ENCODE data around the gene PARD3.

DNA sequence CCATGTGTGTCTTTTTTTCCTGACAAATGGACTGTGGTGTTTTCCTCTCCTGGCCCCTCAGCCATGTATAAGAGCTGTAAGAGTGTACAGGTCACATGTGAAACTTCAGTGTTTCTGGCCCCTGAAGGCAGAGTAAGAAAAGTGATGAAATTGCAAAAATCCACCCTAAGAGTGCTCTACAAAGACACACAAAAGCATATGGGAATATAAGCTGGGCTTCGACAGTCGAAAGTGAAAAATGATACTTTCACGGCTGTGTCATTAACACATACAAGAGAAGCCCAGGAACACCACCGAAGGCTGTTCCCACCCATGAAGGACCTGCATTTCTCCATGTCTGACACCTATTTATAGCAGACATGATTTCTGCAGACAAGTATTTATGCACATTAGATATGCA is 192.2 kb downstream of the PARD3 start:
- TF ChIP-seq, protein P1, sequence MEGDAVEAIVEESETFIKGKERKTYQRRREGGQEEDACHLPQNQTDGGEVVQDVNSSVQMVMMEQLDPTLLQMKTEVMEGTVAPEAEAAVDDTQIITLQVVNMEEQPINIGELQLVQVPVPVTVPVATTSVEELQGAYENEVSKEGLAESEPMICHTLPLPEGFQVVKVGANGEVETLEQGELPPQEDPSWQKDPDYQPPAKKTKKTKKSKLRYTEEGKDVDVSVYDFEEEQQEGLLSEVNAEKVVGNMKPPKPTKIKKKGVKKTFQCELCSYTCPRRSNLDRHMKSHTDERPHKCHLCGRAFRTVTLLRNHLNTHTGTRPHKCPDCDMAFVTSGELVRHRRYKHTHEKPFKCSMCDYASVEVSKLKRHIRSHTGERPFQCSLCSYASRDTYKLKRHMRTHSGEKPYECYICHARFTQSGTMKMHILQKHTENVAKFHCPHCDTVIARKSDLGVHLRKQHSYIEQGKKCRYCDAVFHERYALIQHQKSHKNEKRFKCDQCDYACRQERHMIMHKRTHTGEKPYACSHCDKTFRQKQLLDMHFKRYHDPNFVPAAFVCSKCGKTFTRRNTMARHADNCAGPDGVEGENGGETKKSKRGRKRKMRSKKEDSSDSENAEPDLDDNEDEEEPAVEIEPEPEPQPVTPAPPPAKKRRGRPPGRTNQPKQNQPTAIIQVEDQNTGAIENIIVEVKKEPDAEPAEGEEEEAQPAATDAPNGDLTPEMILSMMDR (IDR thresholded peaks at IDR 0.05; ENCODE audit: insufficient read depth, low read depth, low read length) = no peak
- TF ChIP-seq EZH2 (IDR thresholded peaks at IDR 0.05; ENCODE audit: insufficient read depth, low read length) = no peak

Measured in astrocyte (in vitro differentiated cells and primary cell).